HG02798 (cell line): ENCODE results near the gene PLAAT5.
"Not testable (repeated sequence)": the region's sequence is repeated elsewhere in the genome, so short reads cannot be mapped to it uniquely, and the experiment has no call there.

Experiments used
- ATAC-seq: cut with Tn5 transposase; IDR thresholded peaks from one replicate; pipeline ENCODE4 v1.9.1; 2021; ENCODE audit warnings: mild to moderate bottlenecking; ENCODE audit not compliant: unreplicated experiment, poor library complexity

The PLAAT5 gene

GRCh38 chr11:63489879-63490278 lies 1.1 kb downstream of the PLAAT5 start:
- no peak for ATAC-seq

DNA sequence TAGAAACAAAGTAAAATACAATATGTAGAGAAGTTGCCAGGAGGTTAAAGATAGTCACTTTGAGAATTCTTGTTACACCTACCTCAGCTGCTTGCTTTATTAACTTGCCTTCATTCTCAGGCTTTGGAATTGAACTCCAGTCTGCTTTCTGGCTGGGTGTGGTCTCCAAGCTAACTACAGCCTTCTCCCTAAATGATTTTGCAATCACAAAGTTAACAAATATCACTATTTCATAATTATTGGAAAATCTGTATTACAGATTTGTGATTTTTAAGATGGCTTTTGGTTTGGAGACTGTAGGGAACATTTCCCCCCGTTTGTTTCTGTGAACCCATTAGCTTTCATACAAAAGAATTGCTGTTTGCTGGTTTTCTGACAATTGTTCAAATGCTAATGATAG lies 2.2 kb downstream of the PLAAT5 start:
- ATAC-seq, result no peak

GRCh38 chr11:63485777-63486176 lies 5.2 kb downstream of the PLAAT5 start:
- ATAC-seq, result no peak

DNA sequence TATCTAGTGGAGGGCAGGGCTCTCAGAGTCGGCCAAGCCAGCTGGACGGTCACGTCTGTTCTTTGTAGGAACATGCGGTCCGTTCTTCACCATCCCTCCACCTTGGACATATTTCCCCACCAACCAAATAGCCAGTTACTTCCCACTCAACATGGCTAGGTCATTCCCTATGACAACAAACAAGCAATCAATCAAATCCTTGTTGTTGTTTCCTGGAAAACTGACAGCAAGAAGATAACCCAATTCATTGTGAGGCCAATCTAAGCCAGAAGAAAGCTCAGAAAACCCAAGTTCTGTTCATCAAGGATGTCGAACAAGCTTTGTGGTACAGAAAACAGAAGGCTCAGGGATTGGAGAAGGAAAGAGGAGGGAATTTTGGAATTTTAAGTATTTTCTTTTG lies 10.9 kb downstream of the PLAAT5 start:
- ATAC-seq, result no peak

DNA sequence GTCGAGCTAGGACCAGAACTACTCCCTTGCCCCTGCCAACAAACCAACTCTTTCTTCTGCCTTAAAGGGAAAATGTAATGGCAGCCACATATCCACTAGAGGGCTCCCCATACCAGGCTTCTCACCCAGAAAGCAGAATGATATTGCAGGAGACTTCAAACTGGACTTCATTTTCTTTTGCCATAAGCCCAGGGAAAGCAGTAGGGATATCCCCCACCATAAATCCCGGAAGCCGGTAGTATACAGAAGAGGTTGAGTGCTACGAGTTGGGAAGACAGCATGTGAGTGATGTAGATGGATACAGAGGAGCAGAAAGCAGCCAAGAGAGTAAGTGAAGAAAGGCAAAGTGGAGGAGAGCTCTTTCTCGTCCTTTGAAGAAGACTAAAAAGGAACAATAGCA lies 12.1 kb downstream of the PLAAT5 start:
- peak; percentile 36 for ATAC-seq

DNA sequence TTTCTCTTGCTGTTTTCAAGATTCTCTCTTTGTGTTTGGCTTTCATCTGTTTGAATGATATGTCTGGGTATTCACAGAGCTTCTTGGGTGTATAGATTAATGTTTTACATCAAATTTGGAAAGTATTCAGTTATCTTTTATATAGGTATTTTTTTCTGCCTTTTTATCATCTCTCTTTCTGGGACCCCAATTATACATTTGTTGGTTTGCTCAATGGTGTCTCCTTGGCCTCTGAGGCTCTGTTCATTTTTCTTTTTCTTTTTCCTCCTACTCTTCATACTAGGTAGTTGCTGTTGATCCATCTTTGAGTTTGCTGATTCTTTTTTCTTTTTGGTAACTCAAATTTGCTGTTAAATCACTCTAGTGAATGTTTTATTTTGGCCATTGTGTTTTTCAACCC lies 14.3 kb downstream of the PLAAT5 start:
- ATAC-seq, result no peak

DNA sequence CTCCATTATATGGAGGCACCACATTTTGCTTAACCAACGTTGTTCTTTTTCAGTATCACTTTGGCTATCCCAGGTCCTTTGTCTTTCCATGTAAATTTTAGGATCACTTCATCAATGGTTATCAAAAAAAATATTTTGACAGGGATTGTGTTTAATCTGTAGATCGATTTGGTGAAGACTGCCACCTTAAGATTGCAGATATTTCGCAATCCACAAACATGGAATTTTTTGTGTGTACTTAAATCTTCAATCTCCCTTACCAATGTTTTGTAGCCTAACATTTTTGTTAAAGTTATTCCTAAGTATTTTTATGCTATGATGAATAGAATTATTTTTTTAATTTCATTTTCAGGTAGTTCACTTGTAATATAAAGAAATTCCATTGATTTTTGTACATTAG lies 18.6 kb downstream of the PLAAT5 start:
- ATAC-seq, result no peak

DNA sequence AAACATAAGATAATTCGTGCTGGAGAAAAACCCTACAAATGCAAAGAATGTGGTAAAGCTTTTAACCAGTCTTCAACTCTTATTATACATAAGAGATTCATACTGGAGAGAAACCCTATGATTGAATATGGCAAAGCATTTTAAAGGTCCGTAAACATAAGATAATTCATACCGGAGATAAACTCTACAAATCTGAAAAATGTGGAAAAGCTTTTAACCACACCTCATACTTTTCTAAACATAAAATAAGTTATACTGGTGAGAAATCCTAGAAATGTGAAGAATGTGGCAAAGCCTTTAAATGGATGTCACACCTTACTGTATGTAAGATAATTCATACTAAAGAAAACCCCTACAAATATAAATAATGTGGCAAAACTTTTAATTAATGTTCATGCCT lies 20.7 kb downstream of the PLAAT5 start:
- no peak for ATAC-seq

DNA sequence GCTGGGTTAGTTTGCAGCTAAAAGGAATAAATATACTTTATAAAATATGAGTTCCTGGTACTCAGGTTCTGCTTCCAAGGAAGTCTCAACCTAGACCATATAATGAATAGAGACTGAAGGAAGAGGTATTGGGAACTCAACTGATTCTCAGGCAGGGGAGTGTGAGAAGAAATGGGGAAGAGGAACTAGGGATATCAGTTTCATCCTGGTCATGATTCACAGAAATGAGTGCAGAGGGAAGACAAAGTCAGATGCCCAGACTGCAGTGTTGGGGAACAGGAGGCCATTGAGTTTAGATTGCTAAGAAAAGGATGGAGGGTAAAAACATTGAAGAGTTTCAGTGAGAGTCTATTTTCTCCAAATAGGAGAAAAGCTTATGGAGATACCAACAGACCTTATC lies 28.8 kb downstream of the PLAAT5 start:
- ATAC-seq, result no peak

DNA sequence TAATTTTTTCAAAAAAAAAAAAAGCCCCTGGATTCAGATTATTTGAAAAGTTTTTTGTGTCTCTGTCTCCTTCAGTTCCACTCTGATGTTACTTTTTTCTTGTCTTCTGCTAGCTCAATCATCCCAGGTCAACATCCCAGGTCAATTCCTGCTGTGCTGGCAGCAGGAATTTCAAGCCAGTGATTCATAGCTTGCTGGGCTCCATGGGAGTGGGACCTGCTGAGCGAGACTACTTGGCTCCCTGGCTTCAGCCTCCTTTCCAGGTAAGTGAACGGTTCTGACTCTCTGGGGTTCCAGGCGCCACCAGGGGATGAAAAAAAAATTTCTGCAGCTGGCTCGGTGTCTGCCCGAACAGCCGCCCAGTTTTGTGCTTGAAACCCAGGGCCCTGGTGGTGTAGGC lies 31.4 kb downstream of the PLAAT5 start:
- ATAC-seq, result no peak

DNA sequence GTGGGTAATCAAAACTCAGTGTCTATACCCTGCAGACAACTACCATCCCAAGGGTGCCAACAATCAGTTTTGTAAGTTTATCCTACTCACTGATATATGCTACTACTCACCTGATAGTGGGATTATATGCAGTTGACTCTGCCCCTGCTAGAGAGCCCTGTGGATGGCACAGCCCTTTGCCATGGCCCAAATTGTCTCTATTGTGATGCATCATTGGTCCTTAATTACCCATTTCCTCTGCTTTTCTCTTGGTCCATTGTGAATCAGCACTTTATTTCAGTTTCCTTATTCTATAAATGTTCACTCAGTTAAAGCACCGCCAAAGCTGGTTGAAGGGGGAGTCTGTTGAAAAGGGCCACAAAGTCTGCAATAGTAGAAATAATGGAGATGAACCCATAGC lies 42.3 kb downstream of the PLAAT5 start:
- no peak for ATAC-seq

DNA sequence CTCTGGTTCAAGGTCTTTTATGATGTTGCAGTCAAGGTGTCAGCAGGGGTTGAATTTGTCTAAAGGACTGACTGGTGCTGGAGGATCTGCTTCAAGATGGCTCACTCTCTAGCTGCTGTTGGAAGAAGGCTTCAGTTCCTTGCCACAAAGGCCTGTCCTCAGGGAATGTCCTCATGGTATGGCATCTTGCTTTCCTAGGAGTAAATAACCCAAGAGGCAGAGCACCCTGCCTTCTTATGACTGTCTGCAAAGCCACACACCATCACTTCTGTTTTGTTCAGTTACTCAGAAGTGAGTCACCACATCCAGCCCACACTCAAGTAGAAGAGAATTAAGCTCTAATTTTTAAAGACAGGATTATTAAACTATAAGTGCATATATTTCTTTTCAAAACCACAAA lies 45.2 kb downstream of the PLAAT5 start:
- no peak for ATAC-seq

GRCh38 chr11:63445118-63445517 lies 45.8 kb downstream of the PLAAT5 start:
- no peak for ATAC-seq

DNA sequence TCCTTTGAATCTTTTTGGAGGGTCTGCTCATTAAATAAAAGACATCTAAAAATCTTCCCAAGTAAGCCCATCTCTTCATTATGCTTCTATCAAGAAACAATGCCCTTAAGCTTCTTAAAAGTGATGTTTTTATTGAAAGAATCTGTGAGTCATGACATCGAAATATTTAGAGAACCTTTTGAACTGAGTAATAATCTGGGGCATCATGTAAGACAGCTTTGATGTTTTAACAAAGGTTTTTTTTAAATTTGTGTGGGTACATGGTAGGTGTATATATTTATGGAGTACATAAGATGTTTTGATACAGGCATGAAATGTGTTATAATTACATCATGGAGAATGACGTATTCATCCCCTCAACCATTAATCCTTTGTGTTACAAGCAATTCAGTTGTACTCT lies 46.8 kb downstream of the PLAAT5 start:
- ATAC-seq, result no peak

GRCh38 chr11:63443714-63444113 lies 47.3 kb downstream of the PLAAT5 start:
- no peak for ATAC-seq

- not testable (repeated sequence) for ATAC-seq
These were observed 55.1 kb downstream of the PLAAT5 start for GRCh38 chr11:63435831-63436230.

DNA sequence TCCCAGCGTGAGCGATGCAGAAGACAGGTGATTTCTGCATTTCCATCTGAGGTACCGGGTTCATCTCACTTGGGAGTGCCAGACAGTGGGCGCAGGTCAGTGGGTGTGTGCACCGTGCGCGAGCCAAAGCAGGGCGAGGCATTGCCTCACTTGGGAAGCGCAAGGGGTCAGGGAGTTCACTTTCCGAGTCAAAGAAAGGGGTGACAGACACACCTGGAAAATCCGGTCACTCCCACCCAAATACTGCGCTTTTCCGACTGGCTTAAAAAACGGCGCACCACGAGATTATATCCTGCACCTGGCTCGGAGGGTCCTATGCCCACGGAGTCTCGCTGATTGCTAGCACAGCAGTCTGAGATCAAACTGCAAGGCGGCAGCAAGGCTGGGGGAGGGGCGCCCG lies 55.6 kb downstream of the PLAAT5 start:
- ATAC-seq, result not testable (repeated sequence)

DNA sequence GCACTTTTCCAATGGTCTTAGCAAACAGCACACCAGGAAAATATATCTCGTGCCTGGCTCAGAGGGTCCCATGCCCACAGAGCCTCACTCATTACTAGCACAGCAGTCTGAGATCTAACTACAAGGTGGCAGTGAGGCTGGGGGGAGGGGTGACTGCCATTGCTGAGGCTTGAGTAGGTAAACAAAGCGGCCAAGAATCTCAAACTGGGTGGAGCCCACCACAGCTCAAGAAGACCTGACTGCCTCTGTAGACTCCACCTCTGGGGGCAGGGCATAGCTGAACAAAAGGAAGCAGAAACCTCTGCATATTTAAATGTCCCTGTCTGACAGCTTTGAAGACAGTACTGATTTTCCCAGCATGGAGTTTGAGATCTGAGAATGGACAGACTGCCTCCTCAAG lies 60.2 kb downstream of the PLAAT5 start:
- not testable (repeated sequence) for ATAC-seq

DNA sequence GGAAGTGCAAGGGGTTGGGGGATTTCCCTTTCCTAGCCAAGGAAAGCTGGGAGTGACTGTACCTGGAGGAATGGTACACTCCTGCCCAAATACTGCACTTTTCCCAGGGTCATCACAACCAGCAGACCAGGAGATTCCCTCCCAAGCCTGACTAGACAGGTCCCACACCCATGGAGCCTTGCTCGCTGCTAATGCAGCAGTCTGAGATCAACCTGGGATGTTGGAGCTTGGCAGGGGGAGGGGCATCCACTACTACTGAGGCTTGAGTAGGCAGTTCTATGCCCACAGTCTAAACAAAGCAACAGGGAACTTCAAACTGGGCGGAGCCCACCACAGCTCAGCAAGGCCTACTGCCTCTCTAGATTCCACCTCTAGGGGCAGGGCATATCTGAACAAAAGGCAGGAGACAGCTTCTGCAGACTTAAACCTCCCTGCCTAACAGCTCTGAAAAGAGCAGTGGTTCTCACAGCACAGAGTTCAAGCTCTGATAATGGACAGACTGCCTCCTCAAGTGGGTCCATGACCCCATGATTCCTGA lies 62.9 kb downstream of the PLAAT5 start:
- no peak for ATAC-seq

GRCh38 chr11:63417174-63417852 lies 73.7 kb downstream of the PLAAT5 start:
- no peak for ATAC-seq
